Skeletal muscle cell (primary cell): Measurements from ENCODE around the gene HMCES.
"Not testable (repeated sequence)": the region's sequence is repeated elsewhere in the genome, so short reads cannot be mapped to it uniquely, and the experiment has no call there.

Experiments
- DNase-seq: peaks from one replicate; pipeline ENCODE4 v3.0.0-alpha.2; 2010; ENCODE audit warnings: low read depth
- H3K4me3 ChIP-seq: 2 replicates; pipeline ENCODE4 v1.5.1; 2011; ENCODE audit warnings: low read depth, mild to moderate bottlenecking, control low read depth, low read length, moderate library complexity

HMCES gene

GRCh38 chr3:129316248-129317013, 37.8 kb downstream of the HMCES start:
- peak overlapping the region; percentile 81 for H3K4me3 ChIP-seq
- DNase-seq = no peak

GRCh38 chr3:129317014-129317771, 38.5 kb downstream of the HMCES start:
- no peak for DNase-seq

GRCh38 chr3:129317848-129318247, 39.2 kb downstream of the HMCES start:
- DNase-seq = no peak
- H3K4me3 ChIP-seq = no peak overlapping the region

More at GRCh38 chr3:129317014-129317771, 38.5 kb downstream of the HMCES start:
- peak overlapping the region; percentile 81 for H3K4me3 ChIP-seq

- no peak overlapping the region for H3K4me3 ChIP-seq
- DNase-seq = no peak
Measured at GRCh38 chr3:129318921-129319320, 40.3 kb downstream of the HMCES start.

- DNase-seq = no peak
- H3K4me3 ChIP-seq = no peak overlapping the region
Measured at GRCh38 chr3:129320261-129320660, 41.6 kb downstream of the HMCES start.

- no peak overlapping the region for H3K4me3 ChIP-seq
- no peak for DNase-seq
Measured at GRCh38 chr3:129320825-129321487, 42.3 kb downstream of the HMCES start.

- DNase-seq = no peak
- no peak overlapping the region for H3K4me3 ChIP-seq
Measured at GRCh38 chr3:129321887-129322286, 43.2 kb downstream of the HMCES start.

- no peak for DNase-seq
- no peak overlapping the region for H3K4me3 ChIP-seq
Measured at GRCh38 chr3:129323651-129324294, 45.1 kb downstream of the HMCES start.

- H3K4me3 ChIP-seq = no peak overlapping the region
- DNase-seq = no peak
Measured at GRCh38 chr3:129324855-129325254, 46.2 kb downstream of the HMCES start.

GRCh38 chr3:129325383-129325782, 46.7 kb downstream of the HMCES start:
- H3K4me3 ChIP-seq = no peak overlapping the region
- DNase-seq = no peak

GRCh38 chr3:129326138-129326537, 47.5 kb downstream of the HMCES start:
- H3K4me3 ChIP-seq = no peak overlapping the region
- DNase-seq = no peak

- DNase-seq = no peak
- no peak overlapping the region for H3K4me3 ChIP-seq
Measured at GRCh38 chr3:129326595-129326994, 47.9 kb downstream of the HMCES start.

GRCh38 chr3:129327510-129327909, 48.8 kb downstream of the HMCES start:
- H3K4me3 ChIP-seq = no peak overlapping the region
- no peak for DNase-seq

GRCh38 chr3:129329858-129330257, 51.2 kb downstream of the HMCES start:
- no peak overlapping the region for H3K4me3 ChIP-seq

GRCh38 chr3:129330409-129330808, 51.7 kb downstream of the HMCES start:
- DNase-seq = no peak
- H3K4me3 ChIP-seq = no peak overlapping the region

More at GRCh38 chr3:129329858-129330257, 51.2 kb downstream of the HMCES start:
- no peak for DNase-seq

- no peak for DNase-seq
- no peak overlapping the region for H3K4me3 ChIP-seq
Measured at GRCh38 chr3:129333891-129334290, 55.2 kb downstream of the HMCES start.

- DNase-seq = no peak
- no peak overlapping the region for H3K4me3 ChIP-seq
Measured at GRCh38 chr3:129336093-129336706, 57.5 kb downstream of the HMCES start.

- DNase-seq, H3K4me3 ChIP-seq: not testable (repeated sequence)
Measured at GRCh38 chr3:129337719-129338118, 59.0 kb downstream of the HMCES start.

- DNase-seq, H3K4me3 ChIP-seq: not testable (repeated sequence)
Measured at GRCh38 chr3:129339186-129339585, 60.5 kb downstream of the HMCES start.
